Activated T-cell treated with anti-CD3 and anti-CD28 coated beads for 4 hours (primary cell): ENCODE results near the gene FBXO9.

Experiments
- DNase-seq: peaks from one replicate; pipeline ENCODE4 v3.0.0-alpha.2; 2020

The FBXO9 gene

GRCh38 chr6:53095716-53096115 lies 30.5 kb downstream of the FBXO9 start:
- DNase-seq, result no peak

GRCh38 chr6:53100561-53100960 lies 35.4 kb downstream of the FBXO9 start:
- DNase-seq, result no peak

- DNase-seq, result no peak
Measured at GRCh38 chr6:53101006-53101405, 35.8 kb downstream of the FBXO9 start.

- no peak for DNase-seq
Measured at GRCh38 chr6:53103993-53104675, 38.9 kb downstream of the FBXO9 start.

GRCh38 chr6:53104916-53105315 lies 39.7 kb downstream of the FBXO9 start:
- no peak for DNase-seq

- no peak for DNase-seq
Measured at GRCh38 chr6:53107091-53107490, 41.9 kb downstream of the FBXO9 start.

GRCh38 chr6:53109612-53110011 lies 44.4 kb downstream of the FBXO9 start:
- no peak for DNase-seq

GRCh38 chr6:53111865-53112264 lies 46.7 kb downstream of the FBXO9 start:
- no peak for DNase-seq

GRCh38 chr6:53112404-53112803 lies 47.2 kb downstream of the FBXO9 start:
- DNase-seq, result no peak

- DNase-seq, result no peak
Measured at GRCh38 chr6:53112871-53113270, 47.7 kb downstream of the FBXO9 start.

GRCh38 chr6:53113742-53114141 lies 48.5 kb downstream of the FBXO9 start:
- no peak for DNase-seq

- no peak for DNase-seq
Measured at GRCh38 chr6:53115113-53115512, 49.9 kb downstream of the FBXO9 start.

- no peak for DNase-seq
Measured at GRCh38 chr6:53115741-53116140, 50.5 kb downstream of the FBXO9 start.

GRCh38 chr6:53119349-53119748 lies 54.1 kb downstream of the FBXO9 start:
- no peak for DNase-seq

GRCh38 chr6:53119772-53120409 lies 54.7 kb downstream of the FBXO9 start:
- no peak for DNase-seq

GRCh38 chr6:53124131-53124800 lies 59.1 kb downstream of the FBXO9 start:
- DNase-seq, result no peak

GRCh38 chr6:53125276-53125675 lies 60.1 kb downstream of the FBXO9 start:
- DNase-seq, result no peak

GRCh38 chr6:53128842-53129241 lies 63.6 kb downstream of the FBXO9 start:
- DNase-seq, result no peak

- DNase-seq, result no peak
Measured at GRCh38 chr6:53130569-53131290, 65.5 kb downstream of the FBXO9 start.

GRCh38 chr6:53133961-53134360 lies 68.8 kb downstream of the FBXO9 start:
- DNase-seq, result no peak

- no peak for DNase-seq
Measured at GRCh38 chr6:53134601-53135235, 69.5 kb downstream of the FBXO9 start.

- DNase-seq, result no peak
Measured at GRCh38 chr6:53136000-53136609, 70.9 kb downstream of the FBXO9 start.
